AG04450 (cell line): ENCODE data around the gene KLK8. TPM values are rescaled to one million over a fixed set of nuclear protein-coding genes. Genes with fewer than 3 reads are reported as not detected.

Source experiments
- CTCF ChIA-PET: fragments of 300-600, 350-600 bp; formaldehyde crosslinking; extraction: SDS; loops from one replicate; lab custom pipeline; 2022; ENCODE audit warnings: antibody characterized with exemption, inconsistent platforms; lab: Charles Lee
- POLR2A ChIA-PET: fragments of 350-600 bp; formaldehyde crosslinking; extraction: SDS; loops from one replicate; lab custom pipeline; 2021; ENCODE audit warnings: antibody characterized with exemption, inconsistent platforms; lab: Yijun Ruan, JAX
- DNase-seq: peaks from one replicate; pipeline ENCODE4 v3.0.0-alpha.2; 2011; ENCODE audit warnings: low read depth, low spot score
- H3K27ac ChIP-seq: one replicate; pipeline ENCODE4 v1.5.1; 2012; ENCODE audit warnings: low read depth, low read length, control low read depth
- H3K27me3 ChIP-seq: one replicate; pipeline ENCODE4 v1.6.0; 2012; ENCODE audit warnings: low read length; ENCODE audit not compliant: control insufficient read depth, insufficient read depth
- H3K4me3 ChIP-seq: 2 replicates; pipeline ENCODE4 v1.5.1; 2011; ENCODE audit warnings: mild to moderate bottlenecking, low read depth, low read length, control low read depth
- H3K9me3 ChIP-seq: 2 replicates; pipeline ENCODE4 v1.5.1; 2012; ENCODE audit warnings: low read length; ENCODE audit not compliant: control insufficient read depth, insufficient read depth
- CTCF ChIP-seq: IDR thresholded peaks from 2 replicates; pipeline ENCODE4 v1.5.1; 2011; ENCODE audit warnings: low read depth, low read length, control low read depth, inconsistent platforms
- polyA plus RNA-seq: library from polyadenylated mRNA; depleted of rRNA; stranded (reverse); fragments of >200 nt; gene quantifications from 2 replicates; pipeline ENCODE4 v1.2.3, GENCODE V29; 2011

KLK8 gene
- polyA plus RNA-seq, 1 experiment, result not detected

GRCh38 chr19:50981587-50982146 lies 19.7 kb downstream of the KLK8 start:
- Histone ChIP-seq H3K4me3 (no peak overlapping the region), H3K9me3 (peaks cover 3% of the 10 kb centered on the region; the same call in 1 of the 2 replicates), H3K27ac (no peak overlapping the region), H3K27me3 (no peaks in the 10 kb centered on the region)
- no peak for DNase-seq
- CTCF ChIA-PET, result no interaction called here
- POLR2A ChIA-PET, result no interaction called here
- TF ChIP-seq CTCF, result no peak

GRCh38 chr19:50980208-50980607 lies 21.2 kb downstream of the KLK8 start:
- peaks cover 3% of the 10 kb centered on the region; the same call in 1 of the 2 replicates for H3K9me3 ChIP-seq

GRCh38 chr19:50979758-50980157 lies 21.6 kb downstream of the KLK8 start:
- no peak for TF ChIP-seq CTCF
- H3K27ac ChIP-seq, result no peak overlapping the region
- ChIA-PET CTCF (no interaction called here), POLR2A (no interaction called here)
- no peak for DNase-seq
- no peak overlapping the region for H3K4me3 ChIP-seq
- H3K27me3 ChIP-seq, result no peaks in the 10 kb centered on the region
- H3K9me3 ChIP-seq, result peaks cover 3% of the 10 kb centered on the region; the same call in 1 of the 2 replicates

More at GRCh38 chr19:50980208-50980607, 21.2 kb downstream of the KLK8 start:
- no peak overlapping the region for H3K27ac ChIP-seq
- CTCF ChIA-PET, result no interaction called here
- H3K4me3 ChIP-seq, result no peak overlapping the region
- POLR2A ChIA-PET, result no interaction called here
- TF ChIP-seq CTCF, result no peak
- no peaks in the 10 kb centered on the region for H3K27me3 ChIP-seq
- no peak for DNase-seq

- ChIA-PET CTCF (no interaction called here), POLR2A (no interaction called here)
- Histone ChIP-seq H3K4me3 (no peak overlapping the region), H3K27ac (no peak overlapping the region), H3K9me3 (peaks cover under 1% of the 10 kb centered on the region; the same call in 1 of the 2 replicates), H3K27me3 (no peaks in the 10 kb centered on the region)
- DNase-seq, result no peak
- TF ChIP-seq CTCF, result no peak
Measured at GRCh38 chr19:50978772-50979390, 22.5 kb downstream of the KLK8 start.

DNA sequence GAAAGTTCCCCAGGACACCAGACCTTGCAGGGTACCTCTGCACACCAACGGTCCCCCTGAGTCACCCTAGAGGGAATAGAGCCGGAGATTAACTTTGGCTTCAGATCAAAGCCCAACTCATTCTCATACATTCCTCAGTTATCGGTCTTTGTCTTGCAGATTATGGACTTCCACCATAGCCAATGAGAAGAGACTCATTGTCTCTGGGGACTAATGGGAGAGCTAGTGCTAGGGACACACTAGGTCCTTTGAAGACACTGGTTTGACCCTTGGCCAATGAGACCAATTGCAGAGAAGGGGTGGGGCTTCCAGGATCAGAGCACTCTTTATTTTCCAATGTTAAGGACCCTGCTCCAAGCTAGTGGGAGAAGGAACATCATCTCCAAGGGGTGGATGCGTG lies 23.8 kb downstream of the KLK8 start:
- TF ChIP-seq CTCF, result no peak
- Histone ChIP-seq H3K27me3 (no peaks in the 10 kb centered on the region), H3K27ac (no peak overlapping the region), H3K4me3 (no peak overlapping the region), H3K9me3 (no peaks in the 10 kb centered on the region)
- ChIA-PET POLR2A (no interaction called here), CTCF (no interaction called here)
- DNase-seq, result no peak
